ENCODE data around the gene ZMIZ1.

- TF ChIP-seq ZNF331 (CRISPR knock-in tag; IDR thresholded peaks at IDR 0.05; ENCODE audit: low read depth) (no peak), CTCF (conservative IDR thresholded peaks at IDR 0.05; ENCODE audit: low read depth in 2 of 2) (peak; percentile 72 to 77), JUNB (IDR thresholded peaks at IDR 0.05; ENCODE audit: unreplicated experiment) (no peak), CREB1 (CRISPR knock-in tag; IDR thresholded peaks at IDR 0.05; ENCODE audit: low read depth) (peak; percentile 36; the same call in 1 of the 2 replicates), NANOG (IDR thresholded peaks at IDR 0.05; ENCODE audit: borderline replicate concordance) (no peak), EZH2phosphoT487 (IDR thresholded peaks at IDR 0.05; ENCODE audit: unreplicated experiment) (no peak), POLR2AphosphoS5 (IDR thresholded peaks at IDR 0.05; ENCODE audit: low read depth) (peak; percentile 19; the same call in 1 of the 2 replicates), EZH2 (IDR thresholded peaks at IDR 0.05; ENCODE audit: low read depth, unreplicated experiment) (no peak)
These were observed 278.6 kb downstream of the ZMIZ1 start, which contains the start of gene PPIF for GRCh38 chr10:79347226-79347893.

All from GM23338 (cell line).